Ectodermal cell (in vitro differentiated cells): ENCODE results near the gene NXPH1.

Experiments used
- H3K27ac ChIP-seq: 2 replicates; pipeline ENCODE4 v1.7.0; 2013; ENCODE audit warnings: mild to moderate bottlenecking, low read depth, low read length; ENCODE audit not compliant: insufficient read depth, poor library complexity, severe bottlenecking
- H3K27me3 ChIP-seq: 2 replicates; pipeline ENCODE4 v1.7.0; 2013; ENCODE audit warnings: mild to moderate bottlenecking, low read length; ENCODE audit not compliant: insufficient read depth, control insufficient read depth, poor library complexity, severe bottlenecking
- H3K36me3 ChIP-seq: one replicate; pipeline ENCODE4 v1.7.0; 2013; ENCODE audit warnings: low read length; ENCODE audit not compliant: control insufficient read depth, insufficient read depth
- H3K4me1 ChIP-seq: one replicate; pipeline ENCODE4 v1.7.0; 2013; ENCODE audit warnings: low read length; ENCODE audit not compliant: control insufficient read depth, insufficient read depth
- H3K4me3 ChIP-seq: 2 replicates; pipeline ENCODE4 v1.7.0; 2013; ENCODE audit warnings: low read depth, low read length, control low read depth; ENCODE audit not compliant: insufficient read depth
- H3K9me3 ChIP-seq: 2 replicates; pipeline ENCODE4 v1.7.0; 2013; ENCODE audit warnings: mild to moderate bottlenecking, low read length, moderate library complexity; ENCODE audit not compliant: control insufficient read depth
- WGBS, 2 experiments: methylation state at CpG; one replicate each; pipeline ENCODE4 v1.1.7; 2013; ENCODE audit warnings: missing lambda C conversion rate in 2 of 2; 5-methylcytosine and 5-hydroxymethylcytosine counted together

NXPH1 gene

DNA sequence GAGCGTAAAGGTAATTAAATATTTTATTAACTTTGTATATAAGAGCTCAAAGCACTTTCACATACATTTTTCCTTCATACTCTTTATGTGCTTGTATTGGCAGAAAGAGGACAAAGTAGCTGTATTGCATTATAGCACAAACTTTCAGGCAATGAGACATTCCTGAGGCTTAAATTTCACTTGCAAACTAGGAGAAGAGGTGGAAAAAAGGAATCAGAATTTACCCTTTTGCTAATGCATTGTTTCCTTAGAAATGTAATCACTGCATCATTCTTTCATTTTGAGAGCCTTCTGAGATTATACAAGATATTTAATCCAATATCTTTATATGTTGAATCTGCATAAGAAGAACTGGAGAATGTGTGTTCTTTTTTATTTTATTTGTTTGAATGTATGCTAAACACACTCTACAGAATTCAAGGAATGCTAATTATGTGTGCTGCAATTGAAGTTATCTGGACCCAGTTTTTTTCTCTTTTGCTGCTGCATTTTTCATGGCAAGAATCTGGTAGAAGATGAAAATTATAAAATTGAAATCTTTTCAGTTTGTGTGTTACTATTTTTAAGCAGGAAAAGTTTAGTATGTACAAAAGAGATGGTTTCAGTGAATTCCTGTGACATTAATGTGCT is 185.1 kb downstream of the NXPH1 start:
- Histone ChIP-seq H3K9me3 (no peaks in the 10 kb centered on the region), H3K4me3 (no peak overlapping the region), H3K36me3 (no peaks in the 10 kb centered on the region), H3K27me3 (no peaks in the 10 kb centered on the region), H3K4me1 (peaks cover 5% of the 10 kb centered on the region), H3K27ac (no peak overlapping the region)
- WGBS, 2 experiments, result no CpG with 5 or more reads among the region's 1 CpG

DNA sequence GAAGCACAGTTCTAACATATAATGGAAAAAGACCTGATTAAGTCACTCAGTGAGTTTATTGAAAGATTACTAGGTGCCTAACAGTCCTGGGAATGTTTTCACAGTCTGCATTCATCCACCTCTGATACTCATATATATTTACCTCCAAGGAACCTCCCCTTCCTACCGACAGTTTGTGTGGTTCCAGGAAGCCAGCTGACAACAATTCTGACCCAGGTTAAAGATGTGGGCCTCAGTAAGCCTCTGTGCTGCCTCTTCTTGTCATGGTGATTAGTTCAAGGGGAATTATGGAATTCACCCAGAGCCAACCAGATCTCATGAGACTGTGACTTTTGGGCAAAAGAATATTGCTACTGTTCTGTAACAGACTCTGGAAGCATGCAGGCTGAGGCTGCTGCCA is 186.8 kb downstream of the NXPH1 start:
- 72 to 80% methylated on average over 1 of the region's 1 CpG for WGBS, 2 experiments
- Histone ChIP-seq H3K4me3 (no peak overlapping the region), H3K36me3 (no peaks in the 10 kb centered on the region)

DNA sequence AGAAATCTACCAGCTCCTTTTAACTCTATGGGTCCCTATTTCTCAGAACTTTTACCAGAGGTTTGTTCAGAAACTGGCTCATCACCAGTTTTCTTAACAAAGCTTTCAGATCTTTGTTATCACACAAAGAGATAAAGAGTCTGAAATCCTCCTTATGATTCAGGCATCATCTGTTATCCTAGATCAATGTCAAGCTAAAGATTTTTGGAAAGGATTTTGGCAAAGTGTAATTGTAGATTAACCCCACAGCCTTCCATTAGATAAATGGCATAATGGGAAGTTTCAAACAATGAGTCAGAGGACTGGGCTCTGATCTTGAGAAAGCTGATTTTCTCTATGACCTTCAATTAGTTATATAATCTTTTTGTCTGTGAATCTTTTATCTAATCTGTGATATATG is 192.2 kb downstream of the NXPH1 start:
- no peaks in the 10 kb centered on the region for H3K9me3 ChIP-seq
- no peaks in the 10 kb centered on the region for H3K27me3 ChIP-seq
- no peaks in the 10 kb centered on the region for H3K4me1 ChIP-seq
- H3K36me3 ChIP-seq, result no peaks in the 10 kb centered on the region
- H3K4me3 ChIP-seq, result no peak overlapping the region
- H3K27ac ChIP-seq, result no peak overlapping the region

More for the DNA sequence above, 186.8 kb downstream of the NXPH1 start:
- Histone ChIP-seq H3K4me1 (peaks cover 5% of the 10 kb centered on the region), H3K9me3 (no peaks in the 10 kb centered on the region), H3K27me3 (no peaks in the 10 kb centered on the region), H3K27ac (no peak overlapping the region)

DNA sequence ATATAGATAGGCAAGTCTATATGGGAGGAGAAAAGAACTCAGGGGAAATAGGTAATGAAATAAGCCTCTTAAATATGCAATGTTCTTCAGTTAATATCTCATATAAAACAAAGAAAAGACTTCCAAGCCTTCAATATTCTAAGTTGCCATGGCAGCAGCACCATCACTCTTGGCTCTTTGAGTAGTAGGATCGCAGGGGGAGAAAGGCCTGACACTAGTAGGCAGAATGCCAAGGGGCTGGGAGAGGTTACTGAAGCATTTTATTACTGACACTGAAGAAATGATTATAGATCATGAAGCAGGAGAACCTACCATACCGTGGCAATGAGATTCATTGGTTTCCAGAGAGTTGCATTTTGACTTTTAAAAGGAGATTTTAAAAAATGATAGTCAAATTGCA is 193.9 kb downstream of the NXPH1 start:
- Histone ChIP-seq H3K27ac (no peak overlapping the region), H3K36me3 (no peaks in the 10 kb centered on the region), H3K9me3 (no peaks in the 10 kb centered on the region), H3K4me3 (no peak overlapping the region), H3K27me3 (no peaks in the 10 kb centered on the region), H3K4me1 (no peaks in the 10 kb centered on the region)
- WGBS, 2 experiments, result 72 to 92% methylated on average over 2 of the region's 2 CpGs

DNA sequence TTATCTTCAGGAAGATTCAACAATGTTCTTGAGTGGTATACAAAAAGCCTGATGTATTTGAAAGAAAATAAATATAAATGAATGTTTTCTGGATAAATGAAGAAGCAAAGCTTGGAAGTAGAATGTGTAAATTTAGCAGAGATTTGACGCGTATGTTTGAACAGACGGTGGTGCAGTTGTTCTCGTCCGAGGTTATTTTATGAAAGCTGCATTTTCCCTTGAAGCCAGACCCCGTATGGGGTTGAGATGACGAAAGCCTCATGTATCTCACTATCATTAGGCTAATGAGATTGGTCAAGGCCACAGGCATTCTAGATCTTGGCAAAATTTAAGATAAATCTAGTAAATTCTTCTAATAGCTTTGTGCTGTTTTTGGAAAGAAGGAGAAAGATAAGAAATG is 195.2 kb downstream of the NXPH1 start:
- H3K4me1 ChIP-seq, result no peaks in the 10 kb centered on the region
- no peaks in the 10 kb centered on the region for H3K36me3 ChIP-seq
- H3K4me3 ChIP-seq, result no peak overlapping the region
- H3K9me3 ChIP-seq, result no peaks in the 10 kb centered on the region
- H3K27me3 ChIP-seq, result no peaks in the 10 kb centered on the region
- WGBS, 2 experiments, result 89 to 90% methylated on average over 7 of the region's 7 CpGs
- H3K27ac ChIP-seq, result no peak overlapping the region

DNA sequence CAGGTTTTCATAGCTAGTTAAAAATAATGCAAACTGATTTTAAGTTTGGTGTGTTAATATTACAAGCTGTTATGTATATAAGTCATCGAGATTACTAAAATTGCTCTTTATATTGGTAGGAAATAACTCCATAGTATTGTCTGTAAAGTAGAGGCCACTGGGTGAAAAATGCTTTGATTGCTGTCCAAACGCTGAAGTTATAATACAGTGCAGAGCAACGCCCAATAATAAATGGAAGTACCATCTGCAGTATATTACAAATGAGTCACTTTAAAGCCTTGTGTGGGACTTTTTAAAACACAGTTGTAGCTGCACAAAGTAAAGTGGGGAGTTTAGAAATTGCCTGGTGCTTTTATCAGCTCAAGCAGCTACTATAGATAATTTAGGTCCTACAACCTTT is 196.1 kb downstream of the NXPH1 start:
- no peaks in the 10 kb centered on the region for H3K4me1 ChIP-seq
- no peaks in the 10 kb centered on the region for H3K27me3 ChIP-seq
- H3K9me3 ChIP-seq, result no peaks in the 10 kb centered on the region
- H3K4me3 ChIP-seq, result no peak overlapping the region
- H3K36me3 ChIP-seq, result no peaks in the 10 kb centered on the region
- WGBS, 2 experiments, result 87 to 98% methylated on average over 3 of the region's 3 CpGs
- H3K27ac ChIP-seq, result no peak overlapping the region

DNA sequence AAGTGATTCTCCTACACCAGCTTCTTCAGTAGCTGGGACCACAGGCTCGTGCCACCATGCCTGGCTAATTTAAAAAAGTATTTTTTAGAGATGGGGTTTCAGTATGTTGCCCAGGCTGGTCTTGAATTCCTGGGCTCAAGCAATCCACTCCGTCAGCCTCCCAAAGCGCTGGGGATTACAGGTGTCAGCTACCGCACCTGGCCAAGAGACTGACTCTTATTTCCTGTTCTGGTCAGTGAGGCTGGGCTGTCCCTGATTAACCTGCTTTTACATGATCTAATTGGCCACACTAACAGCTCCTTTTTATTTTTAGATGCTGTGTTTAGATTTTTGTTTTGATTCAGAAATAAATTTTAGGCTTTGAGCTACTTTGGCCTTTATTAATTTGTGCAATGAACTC is 203.9 kb downstream of the NXPH1 start:
- WGBS, 2 experiments, result 86 to 94% methylated on average over 4 of the region's 4 CpGs
- Histone ChIP-seq H3K36me3 (no peaks in the 10 kb centered on the region), H3K27ac (no peak overlapping the region)

DNA sequence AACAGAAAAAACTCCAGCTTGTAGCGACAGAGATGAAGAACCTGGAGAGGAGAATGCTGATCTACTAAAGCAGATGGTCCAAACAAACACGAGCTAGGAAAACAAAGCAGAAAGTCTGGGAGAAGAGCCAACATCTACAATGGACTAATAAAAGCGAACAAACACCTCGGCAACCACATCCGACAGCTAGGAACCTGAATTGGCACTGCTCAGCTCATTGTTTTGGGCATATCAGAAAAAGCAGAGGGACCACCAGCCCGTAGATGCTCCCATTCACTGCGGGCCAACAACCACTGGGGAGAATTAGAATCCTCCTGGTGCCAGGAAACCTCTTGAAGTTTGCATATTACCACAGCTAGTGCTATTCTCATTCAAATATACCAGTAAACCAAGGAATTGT is 204.7 kb downstream of the NXPH1 start:
- no peak overlapping the region for H3K27ac ChIP-seq
- no peaks in the 10 kb centered on the region for H3K4me1 ChIP-seq
- H3K27me3 ChIP-seq, result no peaks in the 10 kb centered on the region
- WGBS, 2 experiments, result 90% methylated on average over 7 of the region's 7 CpGs
- H3K9me3 ChIP-seq, result no peaks in the 10 kb centered on the region
- no peaks in the 10 kb centered on the region for H3K36me3 ChIP-seq
- no peak overlapping the region for H3K4me3 ChIP-seq

More for the DNA sequence above, 203.9 kb downstream of the NXPH1 start:
- H3K4me3 ChIP-seq, result no peak overlapping the region
- H3K4me1 ChIP-seq, result no peaks in the 10 kb centered on the region
- H3K9me3 ChIP-seq, result no peaks in the 10 kb centered on the region
- H3K27me3 ChIP-seq, result no peaks in the 10 kb centered on the region

DNA sequence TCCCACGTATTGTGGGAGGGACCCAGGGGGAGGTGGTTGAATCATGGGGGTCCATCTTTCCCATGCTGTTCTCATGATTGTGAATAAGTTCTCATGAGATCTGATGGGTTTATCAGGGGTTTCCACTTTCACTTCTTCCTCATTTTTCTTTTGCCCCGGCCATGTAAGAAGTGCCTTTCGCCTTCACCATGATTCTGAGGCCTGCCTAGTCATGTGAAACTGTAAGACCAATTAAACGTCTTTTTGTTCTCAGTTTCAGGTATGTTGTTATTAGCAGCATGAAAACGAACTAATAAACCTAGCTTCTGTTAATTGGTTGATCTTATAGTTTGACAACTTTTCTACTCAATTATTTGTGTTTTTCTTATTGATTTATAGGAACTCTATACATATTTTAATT is 206.3 kb downstream of the NXPH1 start:
- no peaks in the 10 kb centered on the region for H3K9me3 ChIP-seq
- no peaks in the 10 kb centered on the region for H3K36me3 ChIP-seq
- H3K4me3 ChIP-seq, result no peak overlapping the region
- H3K27ac ChIP-seq, result no peak overlapping the region
- no peaks in the 10 kb centered on the region for H3K27me3 ChIP-seq
- 89 to 97% methylated on average over 5 of the region's 5 CpGs for WGBS, 2 experiments
- H3K4me1 ChIP-seq, result no peaks in the 10 kb centered on the region

DNA sequence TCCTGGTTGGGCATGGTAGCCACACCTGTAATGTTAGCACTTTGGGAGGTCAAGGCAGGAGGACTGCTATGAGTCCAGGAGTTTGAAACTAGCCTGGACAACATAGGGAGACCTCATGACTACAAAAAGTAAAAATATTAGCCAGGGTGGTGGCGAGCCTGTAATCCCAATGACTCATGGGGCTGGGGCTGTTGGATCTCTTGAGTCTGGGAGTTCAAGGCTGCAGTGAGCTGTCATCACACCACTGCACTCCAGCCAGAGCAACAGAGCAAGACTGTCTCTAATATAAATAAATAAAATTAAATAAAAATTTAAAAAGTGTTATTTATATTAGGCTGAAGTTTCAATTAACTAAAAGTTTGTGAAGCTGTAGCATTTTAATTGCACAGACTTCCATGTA is 207.3 kb downstream of the NXPH1 start:
- Histone ChIP-seq H3K36me3 (no peaks in the 10 kb centered on the region), H3K9me3 (no peaks in the 10 kb centered on the region), H3K27me3 (no peaks in the 10 kb centered on the region), H3K4me1 (no peaks in the 10 kb centered on the region), H3K27ac (no peak overlapping the region), H3K4me3 (no peak overlapping the region)
- WGBS, 2 experiments, result 57 to 88% methylated on average over 1 of the region's 1 CpG
